Measurements from ENCODE around the gene CDH15. TPM values are rescaled to one million over a fixed set of nuclear protein-coding genes. Genes with fewer than 3 reads are reported as not detected.

CDH15 gene
- total and polyA plus RNA-seq, 9 of the 15 experiments (the other 6 are each of a cell fraction or from before 2014, with no cell fraction given) = 0.07 to 0.18 TPM; not detected in 7

DNA sequence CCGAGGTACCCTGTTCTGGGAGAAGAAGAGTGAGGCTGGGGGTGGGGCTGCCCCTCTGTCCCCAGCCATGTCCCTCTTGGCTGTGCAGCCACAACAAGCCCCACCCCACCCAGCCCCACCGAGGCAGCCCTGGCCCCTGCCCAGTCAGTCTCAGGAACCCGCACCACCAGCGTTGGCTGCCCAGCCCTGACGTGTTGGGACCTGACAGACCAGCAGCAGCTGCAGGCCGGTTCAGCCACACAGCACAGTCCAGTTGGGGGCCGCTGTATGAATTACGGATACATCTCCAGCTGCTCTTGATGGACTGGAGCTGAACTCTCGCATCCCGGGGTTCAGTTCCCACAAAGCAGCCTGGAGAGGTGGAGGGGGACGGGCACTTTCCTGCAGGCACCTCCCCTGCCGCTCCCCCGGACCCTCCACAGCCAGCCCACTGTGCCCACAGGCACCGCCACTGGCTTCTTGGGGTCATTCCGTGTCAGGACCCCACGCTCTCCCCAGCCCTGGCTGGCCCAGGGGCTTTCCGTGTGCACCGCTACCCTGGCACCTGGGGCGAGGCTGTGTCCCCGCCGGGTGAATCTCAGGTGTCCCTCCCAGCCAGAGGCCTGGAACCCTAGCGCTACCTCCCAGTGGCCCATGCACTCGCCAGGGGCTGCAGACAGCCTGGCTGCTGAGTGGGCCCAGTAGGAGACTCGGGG, 7.1 kb downstream of the CDH15 start (continued):
- TF ChIP-seq, protein P1, sequence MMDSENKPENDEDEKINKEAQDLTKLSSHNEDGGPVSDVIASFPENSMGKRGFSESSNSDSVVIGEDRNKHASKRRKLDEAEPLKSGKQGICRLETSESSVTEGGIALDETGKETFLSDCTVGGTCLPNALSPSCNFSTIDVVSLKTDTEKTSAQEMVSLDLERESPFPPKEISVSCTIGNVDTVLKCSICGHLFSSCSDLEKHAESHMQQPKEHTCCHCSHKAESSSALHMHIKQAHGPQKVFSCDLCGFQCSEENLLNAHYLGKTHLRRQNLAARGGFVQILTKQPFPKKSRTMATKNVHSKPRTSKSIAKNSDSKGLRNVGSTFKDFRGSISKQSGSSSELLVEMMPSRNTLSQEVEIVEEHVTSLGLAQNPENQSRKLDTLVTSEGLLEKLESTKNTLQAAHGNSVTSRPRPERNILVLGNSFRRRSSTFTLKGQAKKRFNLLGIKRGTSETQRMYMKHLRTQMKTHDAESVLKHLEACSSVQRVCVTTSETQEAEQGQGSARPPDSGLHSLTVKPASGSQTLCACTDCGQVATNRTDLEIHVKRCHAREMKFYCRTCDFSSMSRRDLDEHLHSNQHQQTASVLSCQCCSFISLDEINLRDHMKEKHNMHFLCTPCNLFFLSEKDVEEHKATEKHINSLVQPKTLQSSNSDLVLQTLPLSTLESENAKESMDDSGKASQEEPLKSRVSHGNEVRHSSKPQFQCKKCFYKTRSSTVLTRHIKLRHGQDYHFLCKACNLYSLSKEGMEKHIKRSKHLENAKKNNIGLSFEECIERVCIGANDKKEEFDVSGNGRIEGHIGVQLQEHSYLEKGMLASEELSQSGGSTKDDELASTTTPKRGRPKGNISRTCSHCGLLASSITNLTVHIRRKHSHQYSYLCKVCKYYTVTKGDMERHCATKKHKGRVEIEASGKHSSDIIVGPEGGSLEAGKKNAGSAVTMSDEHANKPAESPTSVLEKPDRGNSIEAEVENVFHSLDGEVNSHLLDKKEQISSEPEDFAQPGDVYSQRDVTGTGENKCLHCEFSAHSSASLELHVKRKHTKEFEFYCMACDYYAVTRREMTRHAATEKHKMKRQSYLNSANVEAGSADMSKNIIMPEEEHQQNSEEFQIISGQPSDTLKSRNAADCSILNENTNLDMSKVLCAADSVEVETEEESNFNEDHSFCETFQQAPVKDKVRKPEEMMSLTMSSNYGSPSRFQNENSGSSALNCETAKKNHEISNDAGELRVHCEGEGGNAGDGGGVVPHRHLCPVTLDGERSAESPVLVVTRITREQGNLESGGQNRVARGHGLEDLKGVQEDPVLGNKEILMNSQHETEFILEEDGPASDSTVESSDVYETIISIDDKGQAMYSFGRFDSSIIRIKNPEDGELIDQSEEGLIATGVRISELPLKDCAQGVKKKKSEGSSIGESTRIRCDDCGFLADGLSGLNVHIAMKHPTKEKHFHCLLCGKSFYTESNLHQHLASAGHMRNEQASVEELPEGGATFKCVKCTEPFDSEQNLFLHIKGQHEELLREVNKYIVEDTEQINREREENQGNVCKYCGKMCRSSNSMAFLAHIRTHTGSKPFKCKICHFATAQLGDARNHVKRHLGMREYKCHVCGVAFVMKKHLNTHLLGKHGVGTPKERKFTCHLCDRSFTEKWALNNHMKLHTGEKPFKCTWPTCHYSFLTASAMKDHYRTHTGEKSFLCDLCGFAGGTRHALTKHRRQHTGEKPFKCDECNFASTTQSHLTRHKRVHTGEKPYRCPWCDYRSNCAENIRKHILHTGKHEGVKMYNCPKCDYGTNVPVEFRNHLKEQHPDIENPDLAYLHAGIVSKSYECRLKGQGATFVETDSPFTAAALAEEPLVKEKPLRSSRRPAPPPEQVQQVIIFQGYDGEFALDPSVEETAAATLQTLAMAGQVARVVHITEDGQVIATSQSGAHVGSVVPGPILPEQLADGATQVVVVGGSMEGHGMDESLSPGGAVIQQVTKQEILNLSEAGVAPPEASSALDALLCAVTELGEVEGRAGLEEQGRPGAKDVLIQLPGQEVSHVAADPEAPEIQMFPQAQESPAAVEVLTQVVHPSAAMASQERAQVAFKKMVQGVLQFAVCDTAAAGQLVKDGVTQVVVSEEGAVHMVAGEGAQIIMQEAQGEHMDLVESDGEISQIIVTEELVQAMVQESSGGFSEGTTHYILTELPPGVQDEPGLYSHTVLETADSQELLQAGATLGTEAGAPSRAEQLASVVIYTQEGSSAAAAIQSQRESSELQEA (IDR thresholded peaks at IDR 0.05; ENCODE audit: low read depth) = no peak
- no peak for TF ChIP-seq RBM39 (optimal IDR thresholded peaks at IDR 0.05; ENCODE audit: low read depth, low read length)
- no peak for TF ChIP-seq SRF (CRISPR knock-in tag; IDR thresholded peaks at IDR 0.05)
- no peak for TF ChIP-seq RHOXF2B (CRISPR knock-in tag; conservative IDR thresholded peaks at IDR 0.05)
- TF ChIP-seq DPF2 (IDR thresholded peaks at IDR 0.05) = no peak

Measured in K562 (cell line).